AG09319 (cell line): ENCODE results near the gene RYR3.

Source experiments
- DNase-seq: peaks from one replicate; pipeline ENCODE4 v3.0.0-alpha.2; 2010; ENCODE audit warnings: low read depth; ENCODE audit errors: extremely low read depth
- TF ChIP-seq, protein P1 (sequence below): IDR thresholded peaks from 2 replicates; pipeline ENCODE4 v1.5.1; 2011; ENCODE audit warnings: low read depth, mild to moderate bottlenecking, inconsistent platforms, low read length, moderate library complexity

Gene RYR3

DNA sequence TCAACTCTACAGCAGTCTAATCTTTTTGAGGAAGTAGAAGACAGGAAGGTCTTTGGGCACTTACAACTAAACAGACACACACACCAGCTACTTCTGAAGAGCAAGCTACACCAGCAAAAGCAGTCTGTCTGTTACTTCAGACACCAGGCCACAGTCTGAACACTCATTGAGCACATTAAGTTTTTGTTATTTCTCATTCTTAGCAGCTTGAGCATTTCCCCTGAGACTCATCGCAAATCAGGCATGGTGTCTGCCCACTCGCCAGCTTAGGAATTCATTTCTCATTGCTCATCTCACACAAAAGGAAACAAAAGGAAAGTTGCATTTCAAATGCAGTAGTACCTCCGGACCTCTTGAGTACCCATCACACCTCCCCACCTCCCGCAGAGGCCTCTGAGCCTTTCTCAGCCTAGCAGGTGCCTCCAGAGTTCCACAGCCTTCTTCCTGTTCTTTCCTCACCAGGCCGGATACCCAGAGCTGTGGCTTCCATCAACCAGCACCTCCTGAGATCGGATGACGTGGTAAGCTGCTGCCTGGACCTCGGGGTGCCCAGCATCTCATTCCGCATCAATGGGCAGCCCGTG lies 302.0 kb downstream of the RYR3 start:
- no peak for DNase-seq
- TF ChIP-seq, protein P1, sequence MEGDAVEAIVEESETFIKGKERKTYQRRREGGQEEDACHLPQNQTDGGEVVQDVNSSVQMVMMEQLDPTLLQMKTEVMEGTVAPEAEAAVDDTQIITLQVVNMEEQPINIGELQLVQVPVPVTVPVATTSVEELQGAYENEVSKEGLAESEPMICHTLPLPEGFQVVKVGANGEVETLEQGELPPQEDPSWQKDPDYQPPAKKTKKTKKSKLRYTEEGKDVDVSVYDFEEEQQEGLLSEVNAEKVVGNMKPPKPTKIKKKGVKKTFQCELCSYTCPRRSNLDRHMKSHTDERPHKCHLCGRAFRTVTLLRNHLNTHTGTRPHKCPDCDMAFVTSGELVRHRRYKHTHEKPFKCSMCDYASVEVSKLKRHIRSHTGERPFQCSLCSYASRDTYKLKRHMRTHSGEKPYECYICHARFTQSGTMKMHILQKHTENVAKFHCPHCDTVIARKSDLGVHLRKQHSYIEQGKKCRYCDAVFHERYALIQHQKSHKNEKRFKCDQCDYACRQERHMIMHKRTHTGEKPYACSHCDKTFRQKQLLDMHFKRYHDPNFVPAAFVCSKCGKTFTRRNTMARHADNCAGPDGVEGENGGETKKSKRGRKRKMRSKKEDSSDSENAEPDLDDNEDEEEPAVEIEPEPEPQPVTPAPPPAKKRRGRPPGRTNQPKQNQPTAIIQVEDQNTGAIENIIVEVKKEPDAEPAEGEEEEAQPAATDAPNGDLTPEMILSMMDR: no peak

DNA sequence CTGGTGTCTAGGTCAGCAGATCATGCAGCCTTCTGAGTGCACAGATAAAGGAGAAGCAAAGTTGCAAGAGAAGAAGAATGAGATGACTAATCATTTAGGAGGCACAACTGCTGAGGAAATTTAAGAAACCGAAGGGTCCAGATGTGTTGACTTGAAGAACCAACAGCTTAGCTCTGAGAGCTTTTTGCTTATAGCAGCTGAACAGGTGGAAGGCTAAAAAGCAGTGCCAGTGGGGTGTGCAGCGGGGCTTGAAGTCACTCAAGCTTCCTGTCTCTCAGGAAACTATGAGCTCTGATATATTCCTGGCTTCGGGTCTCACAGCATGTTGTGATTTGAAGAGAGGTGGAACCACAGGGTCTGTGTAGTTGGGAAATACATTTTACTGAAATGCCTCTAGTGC lies 305.7 kb downstream of the RYR3 start:
- no peak for DNase-seq

GRCh38 chr15:33618350-33618749 lies 307.6 kb downstream of the RYR3 start:
- no peak for DNase-seq
- TF ChIP-seq, protein P1: no peak

More for the DNA sequence above, 305.7 kb downstream of the RYR3 start:
- TF ChIP-seq, protein P1: no peak

- TF ChIP-seq, protein P1: no peak
- DNase-seq: no peak
Observed at GRCh38 chr15:33621141-33621540, 310.4 kb downstream of the RYR3 start.

DNA sequence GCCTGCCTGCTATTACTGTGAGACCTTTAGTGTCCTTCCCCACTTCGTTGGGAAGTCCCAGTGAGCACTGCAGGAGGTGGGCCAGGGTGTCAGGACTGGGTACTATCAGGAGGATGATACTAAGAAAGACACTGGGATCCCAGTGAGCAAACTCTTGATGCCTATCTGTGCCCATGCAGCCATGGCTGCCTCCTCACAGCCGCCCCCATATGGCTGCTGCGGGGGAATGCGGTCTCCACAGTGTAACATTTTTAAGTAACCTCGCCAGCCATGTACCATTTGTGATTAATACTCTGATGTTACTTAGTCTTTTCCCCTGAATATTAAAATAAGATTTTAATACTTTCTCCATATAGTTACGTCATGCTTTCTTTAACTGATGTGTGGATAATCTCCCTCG lies 312.2 kb downstream of the RYR3 start:
- TF ChIP-seq, protein P1: no peak
- no peak for DNase-seq

DNA sequence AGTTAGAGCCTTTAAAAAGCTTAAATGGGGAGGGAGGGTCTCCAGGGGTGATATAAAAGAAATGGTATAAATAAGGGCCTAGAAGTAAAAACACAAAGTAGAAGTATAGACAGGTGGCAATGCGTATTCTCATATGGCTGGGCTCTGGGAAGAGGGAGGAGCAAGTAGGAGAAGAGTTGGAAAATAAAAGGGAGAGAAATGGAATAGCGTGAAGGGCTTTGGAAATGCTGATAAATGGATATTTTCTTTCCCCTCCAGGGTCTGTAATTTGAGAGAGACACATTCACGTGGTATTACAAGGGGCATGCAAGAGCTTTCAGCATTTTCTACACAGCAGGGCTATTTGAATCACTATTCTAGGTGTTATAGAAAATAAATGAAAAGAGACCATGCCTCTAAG lies 313.7 kb downstream of the RYR3 start:
- no peak for DNase-seq
- TF ChIP-seq, protein P1: no peak

GRCh38 chr15:33629647-33630046 lies 318.9 kb downstream of the RYR3 start:
- DNase-seq: no peak
- TF ChIP-seq, protein P1: no peak
